ENCODE data around the gene OTX2.
A peak's percentile ranks its signal among the peaks of the same experiment; 100 is the strongest.

OTX2 gene

GRCh38 chr14:56797003-56797568, 13.2 kb downstream of the OTX2 start:
- no peak overlapping the region for H3K4me3 ChIP-seq (ENCODE audit: low read depth, low read length)

GRCh38 chr14:56796259-56796658, 14.0 kb downstream of the OTX2 start:
- H3K4me3 ChIP-seq (ENCODE audit: low read depth, low read length): no peak overlapping the region

- peak overlapping the region; percentile 15 for H3K4me3 ChIP-seq (ENCODE audit: low read depth, low read length)
Measured at GRCh38 chr14:56795284-56795622, 15.0 kb downstream of the OTX2 start.

- H3K4me3 ChIP-seq (ENCODE audit: low read depth, low read length): peak overlapping the region; percentile 36
Measured at GRCh38 chr14:56794557-56795283, 15.6 kb downstream of the OTX2 start.

GRCh38 chr14:56794088-56794556, 16.2 kb downstream of the OTX2 start:
- peak overlapping the region; percentile 36 for H3K4me3 ChIP-seq (ENCODE audit: low read depth, low read length)

- no peak overlapping the region for H3K4me3 ChIP-seq (ENCODE audit: low read depth, low read length)
Measured at GRCh38 chr14:56789955-56790354, 20.3 kb downstream of the OTX2 start.

- no peak overlapping the region for H3K4me3 ChIP-seq (ENCODE audit: low read depth, low read length)
Measured at GRCh38 chr14:56787530-56787929, 22.7 kb downstream of the OTX2 start.

GRCh38 chr14:56782711-56783110, 27.6 kb downstream of the OTX2 start:
- no peak overlapping the region for H3K4me3 ChIP-seq (ENCODE audit: low read depth, low read length)

- no peak overlapping the region for H3K4me3 ChIP-seq (ENCODE audit: low read depth, low read length)
Measured at GRCh38 chr14:56774503-56774902, 35.8 kb downstream of the OTX2 start.

- H3K4me3 ChIP-seq (ENCODE audit: low read depth, low read length): no peak overlapping the region
Measured at GRCh38 chr14:56770512-56770911, 39.8 kb downstream of the OTX2 start.

GRCh38 chr14:56760164-56760914, 49.9 kb downstream of the OTX2 start:
- H3K4me3 ChIP-seq (ENCODE audit: low read depth, low read length): no peak overlapping the region

GRCh38 chr14:56759633-56760032, 50.6 kb downstream of the OTX2 start:
- H3K4me3 ChIP-seq (ENCODE audit: low read depth, low read length): no peak overlapping the region

GRCh38 chr14:56759094-56759493, 51.2 kb downstream of the OTX2 start:
- H3K4me3 ChIP-seq (ENCODE audit: low read depth, low read length): no peak overlapping the region

GRCh38 chr14:56754921-56755320, 55.4 kb downstream of the OTX2 start:
- H3K4me3 ChIP-seq (ENCODE audit: low read depth, low read length): no peak overlapping the region

- no peak overlapping the region for H3K4me3 ChIP-seq (ENCODE audit: low read depth, low read length)
Measured at GRCh38 chr14:56753396-56753795, 56.9 kb downstream of the OTX2 start.

GRCh38 chr14:56752428-56752827, 57.9 kb downstream of the OTX2 start:
- H3K4me3 ChIP-seq (ENCODE audit: low read depth, low read length): no peak overlapping the region

- H3K4me3 ChIP-seq (ENCODE audit: low read depth, low read length): no peak overlapping the region
Measured at GRCh38 chr14:56751471-56751870, 58.8 kb downstream of the OTX2 start.
